Fibroblast of peridontal ligament (primary cell): ENCODE measurements around the gene PADI6.
"Not testable (repeated sequence)": the region's sequence is repeated elsewhere in the genome, so short reads cannot be mapped to it uniquely, and the experiment has no call there.

Experiments used
- DNase-seq: peaks from one replicate; pipeline ENCODE4 v3.0.0-alpha.2; 2010; ENCODE audit errors: extremely low read depth

The PADI6 gene

GRCh38 chr1:17404820-17405219 is 32.8 kb downstream of the PADI6 start:
- no peak for DNase-seq

- peak; percentile 48 for DNase-seq
These were observed 34.1 kb downstream of the PADI6 start for GRCh38 chr1:17405898-17406759.

GRCh38 chr1:17406760-17407475 is 34.9 kb downstream of the PADI6 start:
- DNase-seq, result not testable (repeated sequence)

GRCh38 chr1:17407786-17408514 is 36.0 kb downstream of the PADI6 start:
- not testable (repeated sequence) for DNase-seq

GRCh38 chr1:17409391-17409811 is 37.4 kb downstream of the PADI6 start:
- DNase-seq, result no peak

- no peak for DNase-seq
These were observed 40.3 kb downstream of the PADI6 start for GRCh38 chr1:17412093-17412870.

GRCh38 chr1:17414022-17414421 is 42.0 kb downstream of the PADI6 start:
- peak; percentile 59 for DNase-seq

- DNase-seq, result no peak
These were observed 44.4 kb downstream of the PADI6 start for GRCh38 chr1:17416389-17416788.

GRCh38 chr1:17419626-17420328 is 47.8 kb downstream of the PADI6 start:
- DNase-seq, result peak; percentile 26

- DNase-seq, result no peak
These were observed 48.5 kb downstream of the PADI6 start for GRCh38 chr1:17420391-17420918.

- DNase-seq, result no peak
These were observed 50.5 kb downstream of the PADI6 start for GRCh38 chr1:17422461-17422860.

GRCh38 chr1:17423781-17424245 is 51.8 kb downstream of the PADI6 start:
- DNase-seq, result peak; percentile 54

GRCh38 chr1:17425806-17426600 is 54.0 kb downstream of the PADI6 start:
- no peak for DNase-seq

GRCh38 chr1:17427696-17428660 is 56.0 kb downstream of the PADI6 start:
- no peak for DNase-seq

- no peak for DNase-seq
These were observed 57.2 kb downstream of the PADI6 start for GRCh38 chr1:17429183-17429582.

- DNase-seq, result no peak
These were observed 60.4 kb downstream of the PADI6 start for GRCh38 chr1:17432412-17432811.

GRCh38 chr1:17433261-17433660 is 61.3 kb downstream of the PADI6 start:
- DNase-seq, result no peak

GRCh38 chr1:17434016-17434415 is 62.0 kb downstream of the PADI6 start:
- no peak for DNase-seq
